Measurements from ENCODE around the gene SHANK1.

Gene SHANK1

DNA sequence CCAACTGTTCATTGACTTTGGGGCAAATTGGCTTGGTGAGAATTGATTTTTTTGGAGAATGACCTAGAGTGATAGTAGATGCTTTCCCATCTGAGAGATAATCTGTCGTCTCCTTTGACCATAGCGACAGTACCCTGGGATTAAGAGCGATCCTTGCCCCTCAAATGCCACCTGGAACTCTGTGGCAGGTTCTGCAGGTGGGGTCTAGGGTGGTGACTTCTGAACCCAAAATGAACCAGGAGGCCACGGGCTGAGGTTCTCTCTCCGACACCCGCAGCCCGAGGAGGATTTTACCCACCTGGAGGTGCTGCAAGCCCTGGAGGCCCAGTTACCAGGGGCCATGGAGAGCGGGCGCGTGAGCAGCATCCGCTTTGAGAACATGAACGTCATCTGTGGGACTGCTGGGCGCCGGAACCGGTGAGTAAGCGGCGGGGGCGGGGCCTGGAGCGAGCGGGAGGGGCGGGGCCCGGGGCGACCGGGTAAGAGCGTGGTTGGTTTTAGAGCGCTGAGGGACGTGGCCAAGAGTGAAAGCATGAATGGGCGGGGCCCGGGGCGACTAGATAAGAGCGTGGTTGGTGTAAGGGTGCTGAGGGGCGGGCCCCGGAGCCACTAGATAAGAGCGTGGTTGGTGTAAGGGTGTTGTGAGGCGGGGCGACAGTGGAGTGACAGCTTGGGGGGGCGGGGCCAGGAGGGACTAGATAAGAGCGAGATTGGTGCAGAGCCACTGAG, 61.7 kb downstream of the SHANK1 start:
- no peak for DNase-seq

DNA sequence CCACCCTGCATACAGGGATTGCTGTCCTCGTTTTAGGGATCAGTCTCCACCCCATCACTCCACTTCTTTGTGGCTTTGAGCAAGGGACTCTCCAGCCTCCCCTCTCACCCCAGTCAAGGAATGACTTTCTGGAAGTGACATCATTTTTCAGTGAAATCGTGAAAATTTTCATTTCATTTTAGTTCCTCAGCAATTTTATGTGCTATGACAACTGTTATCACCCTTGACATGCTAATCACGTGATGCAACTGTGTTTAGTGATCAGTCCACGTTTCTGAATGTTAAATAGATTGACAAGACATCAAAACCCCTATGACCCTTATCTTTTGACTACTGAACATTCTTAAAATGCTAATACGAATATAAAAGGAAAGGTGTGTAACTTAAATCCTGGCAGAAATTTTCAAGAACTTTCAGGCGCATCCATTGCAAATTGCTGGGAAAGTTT, 62.4 kb downstream of the SHANK1 start:
- DNase-seq = no peak

DNA sequence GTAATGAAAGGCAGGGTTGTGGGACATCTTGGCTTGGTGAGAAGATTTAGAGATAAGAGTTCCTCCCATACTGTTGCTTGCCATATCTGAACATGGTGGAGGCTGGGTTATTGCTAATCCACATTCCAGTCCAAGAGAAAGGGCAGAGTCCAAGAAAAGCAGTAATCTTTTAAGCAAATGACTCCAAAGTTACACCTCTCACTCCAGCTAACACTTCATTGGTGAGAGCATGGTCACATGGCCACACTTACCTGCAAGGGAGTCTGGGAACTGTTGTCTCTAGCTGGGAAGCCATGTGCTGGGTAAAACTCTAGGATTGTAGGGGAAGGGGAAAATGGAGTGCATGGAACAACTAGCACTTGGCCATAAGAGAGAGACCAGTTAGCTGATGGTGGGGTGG, 64.7 kb downstream of the SHANK1 start:
- DNase-seq = no peak

DNA sequence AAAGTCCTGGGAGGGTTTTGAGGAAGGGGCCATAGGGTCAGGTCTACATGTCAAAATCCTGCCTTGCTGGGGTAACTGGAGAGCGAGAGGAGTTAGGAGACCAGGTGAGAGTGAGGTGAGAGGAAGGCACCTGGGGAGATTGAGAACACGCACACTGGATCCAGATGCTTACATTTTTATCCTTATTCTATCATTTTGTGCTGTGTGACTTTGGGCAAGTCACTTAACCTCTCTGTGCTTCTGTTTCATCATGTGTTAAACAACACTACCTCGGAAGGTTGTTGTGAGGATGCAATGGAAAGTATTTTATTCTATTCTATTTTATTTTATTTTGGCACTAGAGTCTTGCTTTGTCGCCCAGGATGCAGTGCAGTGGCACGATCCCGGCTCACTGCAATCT, 66.9 kb downstream of the SHANK1 start:
- DNase-seq = no peak

DNA sequence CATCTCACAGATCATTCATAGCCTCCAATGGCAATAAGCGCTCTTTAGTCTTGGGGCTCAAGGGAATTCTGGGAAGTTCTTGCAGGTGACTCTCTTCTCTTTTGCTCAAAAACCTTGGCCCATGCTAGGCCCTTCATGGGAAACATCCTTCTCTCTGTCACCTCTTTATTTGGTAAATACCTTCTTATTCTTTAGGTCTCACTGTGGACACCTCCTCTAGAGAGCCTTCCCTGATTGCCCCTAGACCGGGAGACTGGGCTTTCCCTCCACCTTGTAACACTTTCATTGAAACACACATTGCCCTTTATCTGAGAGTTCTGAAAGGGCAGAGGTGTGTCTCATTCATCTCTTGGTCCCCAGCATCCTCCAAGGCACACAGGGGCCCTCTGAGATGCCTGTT, 68.4 kb downstream of the SHANK1 start:
- DNase-seq = no peak

DNA sequence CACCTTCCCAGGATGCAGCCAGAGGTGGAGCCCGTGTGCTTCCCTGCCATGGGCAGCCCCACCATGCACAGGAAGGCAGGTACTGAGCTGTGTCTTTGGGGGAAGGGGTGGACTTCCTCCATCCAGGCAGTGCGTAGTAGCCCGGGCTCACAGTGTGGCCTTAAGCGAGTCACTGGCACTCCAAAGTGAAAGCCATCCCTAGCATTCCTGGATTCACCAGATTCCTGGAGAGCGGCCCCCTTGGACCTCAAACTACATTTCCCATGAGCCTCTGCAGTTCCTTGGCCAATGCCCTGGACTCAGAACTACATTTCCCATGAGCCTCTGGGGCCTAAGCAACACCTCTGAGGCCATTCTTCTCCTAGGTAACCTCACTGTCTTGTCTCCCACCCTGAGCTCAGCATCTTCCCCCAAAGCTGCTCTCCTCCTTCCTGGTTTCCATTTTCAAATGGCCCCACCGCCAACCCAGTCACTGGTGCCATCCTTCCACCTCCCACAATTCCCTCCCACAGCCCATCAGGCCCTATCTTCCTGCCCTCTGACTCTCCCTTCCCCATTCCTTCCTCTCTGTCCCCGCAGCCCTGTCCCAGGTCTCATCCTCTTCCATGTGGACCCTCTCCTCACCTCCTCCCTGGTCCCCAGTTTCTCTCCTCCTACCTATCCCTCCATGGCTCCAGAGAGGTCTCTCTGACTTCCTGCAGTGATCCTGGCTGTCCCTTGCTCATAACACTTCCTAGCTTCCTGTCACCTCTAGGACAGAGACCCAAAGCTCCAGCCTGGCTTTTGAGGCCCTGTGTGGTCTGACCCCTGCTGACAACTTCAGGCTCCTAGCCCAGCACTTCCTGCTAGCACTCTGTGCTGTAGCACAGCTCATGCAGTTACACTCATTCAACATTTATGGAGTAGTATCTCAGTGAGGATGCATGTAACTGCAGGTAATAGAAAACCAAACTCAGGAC, 69.9 kb downstream of the SHANK1 start, which contains the start of gene C19orf81:
TSS of gene C19orf81 (plus strand) at position 13 of the 959 bp plus-strand sequence. CDS start at position 13, 0 bp downstream.
- DNase-seq = no peak

DNA sequence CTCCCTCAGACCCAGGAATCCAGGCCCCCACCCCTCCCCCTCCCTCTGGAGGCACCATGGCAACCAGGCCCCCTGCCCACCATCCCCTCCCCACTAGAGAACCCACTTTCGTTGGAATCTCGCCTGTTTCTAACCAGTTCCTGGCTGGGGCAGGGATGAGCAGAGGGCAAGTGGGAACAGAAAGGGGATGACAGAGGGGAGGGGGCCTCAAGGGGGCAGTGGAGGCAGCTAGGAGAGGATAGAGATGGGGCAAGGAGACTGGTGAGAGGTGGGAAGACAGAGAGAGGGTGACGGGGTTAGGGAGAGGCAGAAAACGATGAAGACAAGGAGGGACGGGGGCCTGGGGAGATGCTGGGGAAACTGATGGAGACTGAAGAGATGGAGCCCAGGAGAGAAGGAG, 70.9 kb downstream of the SHANK1 start:
- no peak for DNase-seq

DNA sequence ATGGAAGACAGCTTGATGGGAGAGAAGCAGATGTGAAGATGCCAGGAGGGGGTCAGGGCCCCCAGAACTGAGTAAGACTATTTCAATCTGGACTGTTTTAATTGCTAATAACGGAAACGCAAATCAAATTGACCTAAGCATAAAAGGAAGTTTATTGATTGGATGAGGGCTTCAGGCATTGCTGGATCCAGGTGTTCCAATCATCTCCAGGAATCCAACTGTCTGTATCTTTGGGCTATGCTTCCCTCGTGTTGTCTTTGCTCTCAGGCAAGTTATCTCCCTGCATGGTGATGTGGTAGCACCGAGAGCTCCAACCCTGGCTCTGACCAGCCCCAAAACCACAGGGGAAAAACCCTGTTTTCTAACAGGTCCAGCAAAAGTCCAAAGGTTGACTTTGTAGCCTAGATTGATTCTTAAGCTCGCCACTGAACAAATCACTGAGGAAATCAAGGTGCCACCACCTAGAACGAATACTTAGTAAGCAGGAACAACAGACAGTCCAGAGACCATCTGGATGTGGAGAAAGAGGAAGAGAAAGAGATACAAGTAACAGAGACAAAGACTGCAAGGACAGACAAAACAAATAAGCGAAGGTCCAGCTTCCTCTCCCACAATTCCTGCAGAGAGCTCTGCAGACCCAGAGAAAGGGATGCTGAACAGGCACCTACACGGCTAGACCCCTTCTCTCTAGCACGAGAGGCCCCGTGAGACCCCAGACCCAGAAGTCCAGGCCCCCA, 71.6 kb downstream of the SHANK1 start:
- DNase-seq = no peak

DNA sequence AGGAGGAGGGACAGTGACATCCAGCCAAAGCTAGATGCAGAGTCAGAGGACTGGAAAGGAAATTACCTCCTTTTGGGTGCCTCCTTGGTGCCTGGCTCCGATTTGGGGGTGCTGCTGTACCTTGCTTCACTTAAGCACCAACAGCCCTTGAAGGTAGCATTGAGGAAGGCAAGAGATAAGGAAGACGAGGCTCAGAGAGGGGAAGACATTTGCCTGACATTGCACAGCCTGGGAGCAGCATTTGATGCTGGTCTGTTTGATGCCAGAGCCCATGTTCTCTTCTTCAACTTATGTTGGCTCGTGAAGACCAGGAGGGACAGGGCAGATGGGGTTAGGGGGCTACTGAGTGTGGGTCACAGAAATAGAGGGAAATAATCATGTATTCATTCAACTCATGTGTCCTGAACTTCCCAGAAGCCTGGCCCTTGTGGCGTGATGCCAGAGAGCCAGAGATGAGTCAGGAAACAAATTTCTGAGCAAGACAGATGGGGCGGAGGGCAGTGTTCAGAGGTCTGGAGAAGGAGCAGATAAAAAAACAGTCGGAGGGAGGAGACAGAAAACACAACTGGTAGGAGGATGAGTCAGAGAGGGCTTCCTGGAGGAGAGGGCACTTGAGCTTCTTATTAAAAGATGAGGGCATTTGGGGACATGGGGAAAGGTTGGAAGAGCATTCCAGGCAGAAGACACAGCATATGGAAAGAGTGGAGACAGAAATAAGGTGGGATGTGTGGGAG, 73.4 kb downstream of the SHANK1 start:
- no peak for DNase-seq

DNA sequence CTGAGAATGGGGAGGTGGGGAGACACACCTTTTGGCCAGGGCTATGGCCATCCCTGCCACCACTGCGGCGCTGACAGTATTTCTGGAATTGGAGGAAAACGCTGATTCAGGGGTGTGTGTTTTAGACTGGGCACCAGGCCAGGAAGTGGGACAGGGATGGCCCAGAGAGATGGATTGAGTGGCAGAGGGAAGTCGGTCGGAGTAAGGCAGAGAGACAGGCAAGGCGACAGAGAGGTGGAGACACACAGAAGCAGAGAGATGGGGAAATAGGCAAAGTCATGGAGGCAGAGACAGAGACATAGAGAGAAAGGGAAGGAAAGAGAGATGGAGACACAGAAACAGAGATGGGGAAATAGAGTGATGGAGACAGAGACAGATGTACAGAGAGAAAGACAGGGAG, 74.5 kb downstream of the SHANK1 start:
- no peak for DNase-seq

DNA sequence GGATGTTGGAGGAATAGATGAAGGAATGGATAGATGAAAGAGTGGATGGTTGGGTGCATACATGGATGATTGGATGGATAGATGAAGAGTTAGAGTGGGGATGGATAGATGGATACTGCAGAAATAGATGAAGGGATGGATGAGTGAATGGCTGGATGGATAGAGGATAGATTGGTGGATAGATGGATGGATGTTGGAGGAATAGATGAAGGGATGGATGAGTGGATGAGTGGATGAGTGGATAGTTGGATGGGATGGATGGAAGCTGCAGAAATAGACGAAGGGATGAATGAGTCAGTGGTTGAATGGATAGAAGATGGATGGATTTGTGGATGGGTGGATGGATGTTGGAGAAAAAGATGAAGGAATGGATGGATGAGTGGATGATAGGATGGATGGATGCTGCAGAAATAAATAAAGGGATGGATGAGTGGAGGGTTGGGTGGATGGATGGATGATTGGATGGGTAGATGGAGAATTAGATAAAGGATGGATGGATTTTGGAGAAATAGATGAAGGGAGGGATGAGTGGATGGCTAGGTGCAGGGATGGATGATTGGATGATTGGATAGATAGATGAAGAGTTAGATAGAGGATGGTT, 75.2 kb downstream of the SHANK1 start:
- no peak for DNase-seq

DNA sequence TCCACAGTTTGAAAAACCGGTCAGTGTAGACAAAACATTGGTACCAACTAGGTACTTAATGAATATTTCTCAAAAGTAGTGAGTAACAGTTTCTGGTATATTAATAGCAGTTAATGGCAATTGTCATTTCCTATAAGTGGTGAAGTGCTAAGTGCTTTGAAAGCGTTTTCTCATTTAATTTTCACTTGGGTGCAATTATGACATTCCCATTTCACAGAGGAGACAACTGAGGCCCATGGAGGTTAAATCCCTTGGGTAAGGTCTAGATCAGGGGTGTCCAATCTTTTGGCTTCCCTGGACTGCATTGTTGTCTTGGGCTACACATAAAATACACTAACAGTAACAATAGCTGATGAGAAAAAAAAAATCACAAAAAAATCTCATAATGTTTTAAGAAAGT, 79.2 kb downstream of the SHANK1 start:
- no peak for DNase-seq

DNA sequence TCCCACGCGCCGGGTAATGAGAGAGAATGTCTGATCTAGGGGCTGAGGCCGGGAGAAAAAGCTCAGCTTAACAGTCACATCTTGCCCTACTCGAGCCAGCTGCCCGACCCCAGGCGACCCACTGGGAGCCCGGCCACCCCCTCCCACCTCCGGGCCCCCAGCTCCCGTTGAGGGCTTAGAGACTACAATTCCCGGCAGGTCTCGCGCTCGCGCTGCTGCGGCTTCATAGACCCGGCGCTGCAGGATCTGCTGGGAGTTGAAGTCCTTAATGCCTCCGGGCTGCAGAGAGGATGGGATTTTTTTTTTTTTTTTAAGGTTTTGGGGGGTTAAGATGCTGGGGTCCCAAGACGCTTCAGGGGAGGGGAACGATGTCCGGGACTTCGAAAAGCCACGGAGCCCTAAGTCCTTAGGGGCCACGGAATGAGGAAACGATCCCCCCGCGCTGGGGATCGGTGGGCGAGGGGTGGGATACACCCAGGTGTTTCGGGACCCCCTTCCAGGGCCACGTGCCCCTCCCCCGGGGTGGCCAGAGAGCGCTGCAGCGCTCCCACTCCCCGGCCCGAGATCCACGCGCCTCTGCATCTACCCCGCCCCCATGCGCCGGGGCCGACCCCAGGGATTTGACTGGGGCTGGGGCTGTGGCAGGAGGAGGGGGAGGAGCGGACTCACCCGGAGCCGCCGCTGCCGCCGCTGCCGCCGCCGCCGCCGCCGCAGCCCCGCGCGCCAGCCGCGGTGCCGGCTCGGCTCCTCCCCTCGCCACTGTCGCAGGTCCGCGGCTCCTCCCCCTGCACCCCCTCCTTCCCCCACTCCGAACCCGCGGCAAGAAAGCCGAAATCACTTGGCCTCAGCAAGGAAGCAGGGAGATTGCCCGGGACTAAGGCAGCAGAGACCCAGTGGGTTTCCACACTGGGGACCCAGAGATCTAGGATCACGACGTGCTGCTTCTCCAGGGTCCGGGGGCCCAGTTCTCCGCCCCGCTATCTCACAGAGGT, 80.2 kb downstream of the SHANK1 start, which contains the start of gene SYT3:
TSS of gene SYT3 (minus strand) at position 761 of the 992 bp plus-strand sequence. CDS start 2,470 bp downstream, outside the sequence.
- no peak for DNase-seq

DNA sequence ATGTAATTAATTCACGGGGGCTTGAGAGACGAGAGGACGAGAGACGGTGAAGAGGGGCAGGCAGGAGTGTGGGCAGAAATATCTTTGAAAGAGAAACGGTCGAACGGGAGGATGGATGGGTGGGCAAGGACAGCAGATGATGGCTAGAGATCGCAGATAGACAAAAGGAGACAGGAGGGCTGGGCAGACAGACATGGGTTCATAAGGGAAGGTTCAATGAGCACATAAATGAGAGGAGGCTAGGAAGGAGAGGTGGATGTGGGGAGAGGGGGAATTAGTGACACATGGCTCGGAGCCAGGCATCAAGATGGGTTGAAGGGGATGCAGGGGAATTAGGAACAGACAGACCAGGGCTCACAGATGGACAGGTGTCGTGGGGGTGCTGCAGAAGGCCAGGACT, 81.0 kb downstream of the SHANK1 start:
- no peak for DNase-seq

DNA sequence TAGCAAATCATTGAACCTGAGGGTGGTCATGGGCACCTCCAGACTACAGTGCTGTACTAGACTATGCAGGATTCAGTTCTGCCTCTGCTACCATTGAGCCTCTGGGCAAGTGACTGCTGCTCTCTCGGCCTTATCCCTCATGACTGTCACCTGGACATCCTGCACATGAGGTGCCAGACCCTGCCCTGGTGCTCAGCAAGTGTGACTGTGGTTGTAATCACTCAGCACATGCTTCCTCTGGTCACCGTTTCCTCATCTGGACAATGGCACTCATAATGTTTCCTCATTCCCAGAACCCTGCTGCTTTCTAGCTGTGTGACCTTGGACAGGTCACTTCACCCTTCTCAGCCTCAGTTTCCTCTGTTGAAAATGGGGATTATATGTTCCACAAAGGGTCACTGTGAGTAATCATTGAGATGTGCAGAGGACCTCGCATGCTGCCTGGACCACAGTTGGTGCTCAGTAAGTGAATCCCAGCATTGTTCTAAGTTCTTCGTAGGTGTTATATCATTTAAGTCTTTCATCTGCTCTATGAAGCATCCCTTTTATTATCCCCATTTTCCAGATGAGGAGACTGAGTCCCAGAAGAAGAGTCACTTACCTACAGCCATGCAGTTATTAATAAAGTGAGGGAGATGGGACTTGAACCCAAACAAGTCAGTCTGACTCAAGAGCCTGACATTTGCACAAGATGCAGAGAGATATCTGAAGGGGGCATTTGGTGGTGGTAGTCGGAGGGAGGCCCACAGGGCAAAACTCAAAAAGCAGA, 83.1 kb downstream of the SHANK1 start:
- DNase-seq = no peak

DNA sequence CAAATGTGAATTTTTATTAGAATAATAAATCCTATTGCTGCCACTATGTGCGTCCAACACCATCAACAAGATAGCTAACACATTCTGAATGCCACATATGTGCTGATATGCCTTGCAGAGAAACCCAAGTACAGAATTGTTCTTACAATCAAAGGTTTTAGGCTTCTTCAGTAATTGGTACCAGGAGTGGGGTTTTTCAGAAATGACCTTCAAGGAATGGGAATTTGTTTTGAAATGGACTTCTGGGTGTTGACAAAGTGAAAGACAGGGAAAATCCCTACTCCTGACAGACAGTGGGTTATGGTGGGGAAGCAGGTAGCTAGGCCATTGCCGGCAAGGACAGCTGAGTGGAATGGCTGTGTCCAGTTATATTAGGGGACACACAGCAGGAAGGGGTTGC, 85.6 kb downstream of the SHANK1 start:
- no peak for DNase-seq

DNA sequence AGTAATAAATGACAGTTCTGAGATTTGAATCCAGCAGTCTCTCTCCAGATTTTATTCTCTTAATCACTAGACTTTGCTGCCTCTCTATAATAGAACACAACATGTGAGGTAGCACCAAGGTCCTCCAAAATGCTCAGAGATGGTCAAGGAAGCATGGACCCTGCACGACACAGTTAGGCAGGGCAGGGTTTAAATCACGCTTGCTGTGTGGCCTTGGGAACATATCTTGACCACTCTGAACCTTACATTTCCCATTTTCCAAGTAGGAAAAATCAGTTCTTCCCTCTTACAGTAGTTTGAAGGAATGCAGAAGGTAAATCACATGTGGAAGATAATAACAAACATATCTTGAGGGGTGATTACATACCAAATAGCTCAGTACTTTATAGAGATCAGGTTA, 86.2 kb downstream of the SHANK1 start:
- no peak for DNase-seq

DNA sequence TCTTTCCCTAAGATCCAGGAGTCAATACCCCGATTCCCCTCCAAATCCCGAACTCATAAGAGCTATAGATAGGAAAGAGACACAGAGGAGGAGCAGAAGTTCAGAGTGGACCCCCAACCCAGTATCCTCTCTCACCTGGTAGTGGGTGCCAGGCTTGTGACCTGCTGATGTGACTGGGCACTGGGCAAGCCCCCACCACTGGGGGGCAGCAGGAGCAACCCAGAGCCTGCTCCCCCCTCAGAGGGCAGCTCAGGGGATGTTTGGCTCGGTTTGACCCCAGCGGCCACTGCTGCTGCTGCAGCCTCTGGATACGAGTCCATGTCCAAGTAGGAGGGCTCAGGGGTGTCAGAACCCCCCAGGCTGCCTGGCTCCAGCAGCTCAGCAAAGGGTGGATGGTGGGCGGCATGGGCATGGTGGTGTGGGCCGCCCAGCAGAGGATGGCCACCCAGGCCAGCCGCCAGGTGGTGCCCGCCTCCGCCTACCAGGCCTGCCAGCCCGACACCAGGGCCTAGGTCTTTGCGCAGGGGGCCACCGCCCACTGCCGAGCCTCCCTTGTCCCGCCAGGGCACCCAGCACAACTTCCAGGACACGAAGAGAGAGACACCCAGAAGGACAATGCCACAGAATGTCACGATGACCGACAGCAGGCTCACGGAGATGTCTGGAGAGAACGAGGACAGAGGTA, 87.3 kb downstream of the SHANK1 start:
- DNase-seq = no peak

DNA sequence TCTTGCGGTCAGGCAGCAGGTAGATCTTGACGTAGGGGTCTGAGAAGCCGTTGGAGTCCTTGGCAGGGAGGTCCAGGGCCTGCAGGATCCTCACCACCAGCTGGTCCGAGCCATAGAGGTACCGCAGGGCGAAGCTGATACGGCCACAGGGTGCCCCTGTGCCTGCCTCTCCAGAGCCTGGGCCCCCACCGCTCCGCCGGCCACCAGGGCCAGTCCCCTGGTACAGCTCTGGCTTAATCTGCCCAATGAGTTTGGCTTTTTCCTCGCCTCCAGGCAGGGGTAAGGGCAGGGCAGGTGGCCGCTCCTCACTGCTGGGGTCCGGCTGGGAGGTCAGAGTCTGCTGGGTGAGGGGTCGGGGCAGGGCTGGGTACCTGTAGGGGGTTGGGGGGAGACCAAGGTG, 89.8 kb downstream of the SHANK1 start:
- no peak for DNase-seq

Measured in NCI-H187 (cell line).